Endodermal cell (in vitro differentiated cells): ENCODE data around the gene SELENOV. TPM values are rescaled to one million over a fixed set of nuclear protein-coding genes. Genes with fewer than 3 reads are reported as not detected.

Experiments used
- DNase-seq: peaks from one replicate; pipeline ENCODE4 v3.0.0-alpha.2; 2017
- H3K27ac ChIP-seq: 2 replicates; pipeline ENCODE4 v1.5.1; 2013; ENCODE audit warnings: mild to moderate bottlenecking, low read depth, low read length, moderate library complexity
- H3K27me3 ChIP-seq: 2 replicates; pipeline ENCODE4 v1.6.1; 2013; ENCODE audit warnings: mild to moderate bottlenecking, low read length, moderate library complexity; ENCODE audit not compliant: insufficient read depth, control insufficient read depth, poor library complexity, severe bottlenecking
- H3K36me3 ChIP-seq: 2 replicates; pipeline ENCODE4 v1.7.0; 2013; ENCODE audit warnings: mild to moderate bottlenecking, low read length, moderate library complexity; ENCODE audit not compliant: control insufficient read depth, insufficient read depth
- H3K4me1 ChIP-seq: one replicate; pipeline ENCODE4 v1.7.0; 2013; ENCODE audit warnings: low read length; ENCODE audit not compliant: control insufficient read depth, insufficient read depth
- H3K4me3 ChIP-seq: 2 replicates; pipeline ENCODE4 v1.5.1; 2013; ENCODE audit warnings: mild to moderate bottlenecking, low read length, moderate library complexity
- H3K9ac ChIP-seq: 2 replicates; pipeline ENCODE4 v1.6.1; 2013; ENCODE audit warnings: mild to moderate bottlenecking, low read length, moderate library complexity; ENCODE audit not compliant: poor library complexity, severe bottlenecking; ENCODE audit errors: extremely low read depth
- H3K9me3 ChIP-seq: 2 replicates; pipeline ENCODE4 v1.6.1; 2013; ENCODE audit warnings: mild to moderate bottlenecking, low read length, moderate library complexity; ENCODE audit not compliant: control insufficient read depth
- H3K27ac Mint-ChIP-seq: 2 replicates; pipeline ENCODE4 v1.8.0; 2020; ENCODE audit warnings: mixed read lengths
- H3K27me3 Mint-ChIP-seq: 2 replicates; pipeline ENCODE4 v1.8.0; 2021; ENCODE audit warnings: mild to moderate bottlenecking, mixed read lengths; ENCODE audit not compliant: insufficient read depth
- H3K36me3 Mint-ChIP-seq: 2 replicates; pipeline ENCODE4 v1.8.0; 2020; ENCODE audit warnings: low read depth, mixed read lengths
- H3K4me1 Mint-ChIP-seq: 2 replicates; pipeline ENCODE4 v1.8.0; 2020; ENCODE audit warnings: mixed read lengths
- H3K4me3 Mint-ChIP-seq: 2 replicates; pipeline ENCODE4 v1.8.0; 2020; ENCODE audit warnings: mild to moderate bottlenecking, moderate library complexity, mixed read lengths
- H3K9me3 Mint-ChIP-seq: 2 replicates; pipeline ENCODE4 v1.8.0; 2020; ENCODE audit warnings: mild to moderate bottlenecking, mixed read lengths
- CTCF ChIP-seq: fragments of 200-600 bp; sonication (generic); conservative IDR thresholded peaks from 2 replicates; pipeline ENCODE4 v1.5.0; 2021; ENCODE audit warnings: antibody characterized with exemption, mild to moderate bottlenecking
- WGBS, 2 experiments: methylation state at CpG; one replicate each; pipeline versions ENCODE4 v1.1.5 to v1.1.7; 2013; ENCODE audit warnings: missing lambda C conversion rate in 2 of 2, mixed read lengths in 1 of 2; ENCODE audit not compliant: insufficient coverage in 1 of 2, insufficient read length in 1 of 2; 5-methylcytosine and 5-hydroxymethylcytosine counted together
- long read RNA-seq, 4 experiments: library from polyadenylated mRNA in 2 of 4; library from RNA in 1 of 4; library from capped mRNA in 1 of 4; stranded (forward) in 3 of 4; unstranded in 1 of 4; transcript quantifications; one replicate each; pipeline ENCODE4 v2.0.0, GENCODE V29; 2020 to 2021; ENCODE audit warnings: inconsistent platforms in 1 of 4
- polyA plus RNA-seq, 2 experiments: library from polyadenylated mRNA; stranded (reverse); fragments of 50-300 nt; gene quantifications; one replicate each; pipeline ENCODE4 v1.2.3, GENCODE V29; 2013
- total RNA-seq, 2 donors: library from RNA; stranded (reverse); fragmentation: NEBNext Ultra II Directional in 1 of 2; extraction: Animal tissue kit (Norgen Biotek cat#: 25700) in 1 of 2; gene quantifications; 2 replicates in 1 of 2; 3 replicates in 1 of 2; pipeline ENCODE4 v1.2.1, GENCODE V29; 2021

SELENOV gene
- 10 to 100 TPM in 1 of 2 donors, 1 to 10 TPM in 1; 8.7 to 15.3 TPM for total RNA-seq
- polyA plus RNA-seq (2013, experiment 1 of 2) = 1.9 TPM
- polyA plus RNA-seq (2013, experiment 2 of 2) = 1.6 TPM
- long read RNA-seq, experiment 1, partial matches to known transcripts = 1 of 5 reads
- long read RNA-seq, experiment 1, other reads (novel, unspliced or antisense) = 3 of 5 reads
- long read RNA-seq, experiment 2, partial matches to known transcripts = 1 of 5 reads
- long read RNA-seq, experiment 2, other reads (novel, unspliced or antisense) = 4 of 5 reads
- long read RNA-seq, experiment 3, partial matches to known transcripts = 0 of 7 reads
- long read RNA-seq, experiment 3, other reads (novel, unspliced or antisense) = 6 of 7 reads
- long read RNA-seq, experiment 4, partial matches to known transcripts = 0 of 7 reads
- long read RNA-seq, experiment 4, other reads (novel, unspliced or antisense) = 6 of 7 reads

- H3K27ac Mint-ChIP-seq = peak within 1 kb of the TSS; percentile 70
- WGBS, 2 experiments = 0 to 1% methylated on average over 27 to 56 of the region's 56 CpGs
- TF ChIP-seq CTCF = peak; percentile 59
Measured at GRCh38 chr19:39514840-39515550, at the start of gene SELENOV. SELENOV (plus strand) TSS chr19:39515139; CDS start chr19:39515213, 74 bp downstream.

GRCh38 chr19:39465956-39466747, 48.8 kb upstream of the SELENOV start:
- Mint-ChIP-seq H3K36me3 (peaks cover 73% of the 10 kb centered on the region), H3K27me3 (no peaks in the 10 kb centered on the region), H3K4me3 (no peak overlapping the region), H3K4me1 (no peaks in the 10 kb centered on the region), H3K9me3 (no peaks in the 10 kb centered on the region), H3K27ac (peak overlapping the region; percentile 79)
- no peak for TF ChIP-seq CTCF
- WGBS, 2 experiments = 89 to 95% methylated on average over 10 to 18 of the region's 18 CpGs
- Histone ChIP-seq H3K9me3 (no peaks in the 10 kb centered on the region), H3K27ac (no peak overlapping the region), H3K4me1 (no peaks in the 10 kb centered on the region), H3K9ac (no peak overlapping the region), H3K27me3 (no peaks in the 10 kb centered on the region), H3K4me3 (no peak overlapping the region), H3K36me3 (peaks cover 80% of the 10 kb centered on the region)
- no peak for DNase-seq

More at GRCh38 chr19:39514840-39515550, at the start of gene SELENOV:
- H3K36me3 ChIP-seq = no peaks in the 10 kb centered on the region
- peak within 1 kb of the TSS; percentile 91 for H3K4me3 ChIP-seq
- Mint-ChIP-seq H3K27me3 (peaks cover 34% of the 10 kb centered on the region), H3K4me1 (peaks cover 19% of the 10 kb centered on the region), H3K36me3 (peaks cover 8% of the 10 kb centered on the region), H3K4me3 (peak within 1 kb of the TSS; percentile 84), H3K9me3 (no peaks in the 10 kb centered on the region)
- H3K9ac ChIP-seq = peak within 1 kb of the TSS; percentile 62
- peaks cover 36% of the 10 kb centered on the region for H3K27me3 ChIP-seq
- no peaks in the 10 kb centered on the region for H3K9me3 ChIP-seq
- H3K27ac ChIP-seq = no peak within 1 kb of the TSS
- peak; percentile 92 for DNase-seq
- H3K4me1 ChIP-seq = no peaks in the 10 kb centered on the region

- peaks cover 76% of the 10 kb centered on the region for H3K36me3 Mint-ChIP-seq
- H3K4me1 ChIP-seq = no peaks in the 10 kb centered on the region
- WGBS, 2 experiments = 95 to 100% methylated on average over 4 to 7 of the region's 7 CpGs
- no peak for DNase-seq
- no peak overlapping the region for H3K9ac ChIP-seq
- no peak overlapping the region for H3K27ac ChIP-seq
- no peaks in the 10 kb centered on the region for H3K27me3 ChIP-seq
- no peak overlapping the region for H3K4me3 ChIP-seq
- peak overlapping the region; percentile 68 for H3K27ac Mint-ChIP-seq
- no peaks in the 10 kb centered on the region for H3K9me3 ChIP-seq
- H3K4me3 Mint-ChIP-seq = no peak overlapping the region
- no peaks in the 10 kb centered on the region for H3K9me3 Mint-ChIP-seq
- H3K36me3 ChIP-seq = peaks cover 89% of the 10 kb centered on the region
- TF ChIP-seq CTCF = no peak
- no peaks in the 10 kb centered on the region for H3K4me1 Mint-ChIP-seq
- no peaks in the 10 kb centered on the region for H3K27me3 Mint-ChIP-seq
Measured at GRCh38 chr19:39467941-39468340, 47.0 kb upstream of the SELENOV start.
